Esophagus muscularis mucosa (tissue), 3 donors: ENCODE results near the gene HAS3.

Experiments
- POLR2A ChIP-seq: fragments of 450-650 bp; IDR thresholded peaks from one replicate; pipeline ENCODE4 v1.6.1; 2017; ENCODE audit warnings: antibody characterized with exemption, moderate library complexity, mild to moderate bottlenecking, low read depth
- POLR2AphosphoS5 ChIP-seq, 2 donors: sonication (generic); formaldehyde crosslinking; IDR thresholded peaks; one replicate each; pipeline ENCODE4 v1.6.1; 2017; ENCODE audit warnings: antibody characterized with exemption in 2 of 2
- TF ChIP-seq, protein P1 (sequence below), 3 experiments: fragments of 200-600 bp in 2 of 3; fragments of 450-650 bp in 1 of 3; sonication (generic) in 2 of 3; IDR thresholded peaks; one replicate each; pipeline ENCODE4 v1.5.1; 2017 to 2019; ENCODE audit warnings: antibody characterized with exemption in 3 of 3, mild to moderate bottlenecking in 2 of 3, moderate library complexity in 1 of 3

DNA sequence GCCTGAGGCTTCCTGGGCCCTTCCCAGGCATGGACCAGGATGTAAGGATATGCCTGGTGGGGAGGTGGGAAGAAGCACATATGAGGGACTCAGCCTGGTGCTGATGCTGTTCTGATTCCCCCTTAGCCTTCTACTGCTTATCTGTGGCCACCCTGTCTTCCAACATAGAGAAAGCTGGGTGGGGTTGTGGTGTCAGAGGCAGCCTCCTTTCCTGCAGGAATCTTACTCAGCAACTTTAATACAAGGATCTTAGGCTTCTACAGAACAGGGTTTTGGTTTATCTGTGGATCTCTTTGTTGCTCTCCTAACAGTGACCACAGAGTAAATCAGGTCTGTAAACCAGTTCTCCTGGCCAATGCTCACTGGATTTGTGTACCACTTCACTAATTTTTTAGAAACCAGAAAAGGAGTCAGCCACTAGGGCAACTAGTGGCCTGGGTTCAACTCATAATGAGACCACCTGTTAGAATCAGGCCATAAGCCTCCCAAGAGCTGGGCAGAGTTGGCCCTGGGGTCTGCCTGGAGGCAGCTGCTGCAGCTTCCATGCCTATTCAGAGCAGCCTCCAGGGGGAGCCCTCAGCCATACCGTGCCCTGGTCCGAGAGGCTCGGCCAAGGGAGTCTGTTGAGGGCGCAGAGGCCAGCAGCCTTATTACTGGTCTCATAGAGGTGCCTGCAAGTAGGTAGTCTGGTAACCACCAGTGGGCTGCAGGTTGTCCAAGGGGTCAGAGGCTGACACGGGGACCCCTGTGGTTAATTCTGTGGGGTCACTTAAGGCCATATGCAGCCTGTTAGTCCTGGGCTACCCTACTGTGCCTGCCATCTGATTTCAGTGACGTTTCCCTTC is 7.1 kb downstream of the HAS3 start:
- TF ChIP-seq, protein P1, sequence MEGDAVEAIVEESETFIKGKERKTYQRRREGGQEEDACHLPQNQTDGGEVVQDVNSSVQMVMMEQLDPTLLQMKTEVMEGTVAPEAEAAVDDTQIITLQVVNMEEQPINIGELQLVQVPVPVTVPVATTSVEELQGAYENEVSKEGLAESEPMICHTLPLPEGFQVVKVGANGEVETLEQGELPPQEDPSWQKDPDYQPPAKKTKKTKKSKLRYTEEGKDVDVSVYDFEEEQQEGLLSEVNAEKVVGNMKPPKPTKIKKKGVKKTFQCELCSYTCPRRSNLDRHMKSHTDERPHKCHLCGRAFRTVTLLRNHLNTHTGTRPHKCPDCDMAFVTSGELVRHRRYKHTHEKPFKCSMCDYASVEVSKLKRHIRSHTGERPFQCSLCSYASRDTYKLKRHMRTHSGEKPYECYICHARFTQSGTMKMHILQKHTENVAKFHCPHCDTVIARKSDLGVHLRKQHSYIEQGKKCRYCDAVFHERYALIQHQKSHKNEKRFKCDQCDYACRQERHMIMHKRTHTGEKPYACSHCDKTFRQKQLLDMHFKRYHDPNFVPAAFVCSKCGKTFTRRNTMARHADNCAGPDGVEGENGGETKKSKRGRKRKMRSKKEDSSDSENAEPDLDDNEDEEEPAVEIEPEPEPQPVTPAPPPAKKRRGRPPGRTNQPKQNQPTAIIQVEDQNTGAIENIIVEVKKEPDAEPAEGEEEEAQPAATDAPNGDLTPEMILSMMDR (IDR thresholded peaks at IDR 0.05) = peak; percentile 39 to 70 (median 46)
- TF ChIP-seq POLR2A = no peak
- TF ChIP-seq POLR2AphosphoS5 (IDR thresholded peaks at IDR 0.05) = no peak
